Activated B cell treated with CpG ODN at 0.5 μM for 24 hours (primary cell): ENCODE measurements around the gene LHX3. TPM values are rescaled to one million over a fixed set of nuclear protein-coding genes. Genes with fewer than 3 reads are reported as not detected.
A peak's percentile ranks its signal among the peaks of the same experiment; 100 is the strongest.

Experiments used
- ATAC-seq: fragments of 200-7000 bp; cut with Tn5 transposase; one replicate; pipeline ENCODE4 v1.10.0; 2021; ENCODE audit warnings: low read depth, mild to moderate bottlenecking, moderate library complexity
- CTCF ChIA-PET: fragments of 350-600 bp; sonication (Branson Sonifier 250); formaldehyde crosslinking; loops from one replicate; lab custom pipeline; 2021; ENCODE audit warnings: antibody characterized with exemption; lab: Charles Lee
- POLR2A ChIA-PET: fragments of 350-600 bp; sonication (Branson Sonifier 250); formaldehyde crosslinking; loops from one replicate; lab custom pipeline; 2021; ENCODE audit warnings: antibody characterized with exemption; lab: Charles Lee
- DNase-seq: peaks from one replicate; pipeline ENCODE4 v3.0.0; 2022
- H3K27ac Mint-ChIP-seq: one replicate; pipeline ENCODE4 v1.8.0; 2020; ENCODE audit warnings: mixed read lengths
- H3K27me3 Mint-ChIP-seq: one replicate; pipeline ENCODE4 v1.8.0; 2021; ENCODE audit warnings: mixed read lengths
- H3K36me3 Mint-ChIP-seq: one replicate; pipeline ENCODE4 v1.8.0; 2021; ENCODE audit warnings: low read depth, mixed read lengths
- H3K4me1 Mint-ChIP-seq: one replicate; pipeline ENCODE4 v1.8.0; 2021; ENCODE audit warnings: mixed read lengths
- H3K4me3 Mint-ChIP-seq: one replicate; pipeline ENCODE4 v1.8.0; 2020; ENCODE audit warnings: mild to moderate bottlenecking, mixed read lengths
- H3K9me3 Mint-ChIP-seq: one replicate; pipeline ENCODE4 v1.8.0; 2020; ENCODE audit warnings: mixed read lengths
- CTCF ChIP-seq: fragments of 200-600 bp; IDR thresholded peaks from one replicate; pipeline ENCODE4 v1.8.0; 2022; ENCODE audit warnings: antibody characterized with exemption, mild to moderate bottlenecking
- intact Hi-C: fragments of 100-400 bp; cut with micrococcal nuclease; formaldehyde crosslinking; loops from one replicate; pipeline ENCODE4 v1.15.1; 2024
- total RNA-seq: library from RNA; stranded (reverse); gene quantifications from 2 replicates; pipeline ENCODE4 v1.2.3, GENCODE V29; 2022

The LHX3 gene
- total RNA-seq, 1 donor from 2014 or later = not detected

- DNase-seq = no peak
- Mint-ChIP-seq H3K4me3 (no peak overlapping the region), H3K4me1 (peaks cover 20% of the 10 kb centered on the region), H3K36me3 (no peaks in the 10 kb centered on the region), H3K27me3 (peaks cover 32% of the 10 kb centered on the region), H3K9me3 (no peaks in the 10 kb centered on the region), H3K27ac (no peak overlapping the region)
- CTCF ChIA-PET = interaction anchor here (1.3 kb wide), 1 partner anchor 44 kb away, joined by 4 read pairs; no protein-coding TSS in a partner anchor
- no peak for TF ChIP-seq CTCF
- intact Hi-C loops = loop anchor here (5.0 kb wide), 1 partner anchor 39 kb away; no protein-coding TSS in a partner anchor
- POLR2A ChIA-PET = no interaction called here
- no peak for ATAC-seq
These were observed 6.3 kb downstream of the LHX3 start for GRCh38 chr9:136198605-136199083.

GRCh38 chr9:136197930-136198604 lies 6.9 kb downstream of the LHX3 start:
- no peak for TF ChIP-seq CTCF
- Mint-ChIP-seq H3K4me3 (no peak overlapping the region), H3K4me1 (peaks cover 19% of the 10 kb centered on the region), H3K9me3 (no peaks in the 10 kb centered on the region), H3K27ac (no peak overlapping the region), H3K27me3 (peaks cover 28% of the 10 kb centered on the region), H3K36me3 (no peaks in the 10 kb centered on the region)
- CTCF ChIA-PET = interaction anchor here (1.3 kb wide), 1 partner anchor 45 kb away, joined by 4 read pairs; no protein-coding TSS in a partner anchor
- intact Hi-C loops = loop anchor here (5.0 kb wide), 1 partner anchor 39 kb away; no protein-coding TSS in a partner anchor
- DNase-seq = no peak
- no peak for ATAC-seq
- POLR2A ChIA-PET = no interaction called here

DNA sequence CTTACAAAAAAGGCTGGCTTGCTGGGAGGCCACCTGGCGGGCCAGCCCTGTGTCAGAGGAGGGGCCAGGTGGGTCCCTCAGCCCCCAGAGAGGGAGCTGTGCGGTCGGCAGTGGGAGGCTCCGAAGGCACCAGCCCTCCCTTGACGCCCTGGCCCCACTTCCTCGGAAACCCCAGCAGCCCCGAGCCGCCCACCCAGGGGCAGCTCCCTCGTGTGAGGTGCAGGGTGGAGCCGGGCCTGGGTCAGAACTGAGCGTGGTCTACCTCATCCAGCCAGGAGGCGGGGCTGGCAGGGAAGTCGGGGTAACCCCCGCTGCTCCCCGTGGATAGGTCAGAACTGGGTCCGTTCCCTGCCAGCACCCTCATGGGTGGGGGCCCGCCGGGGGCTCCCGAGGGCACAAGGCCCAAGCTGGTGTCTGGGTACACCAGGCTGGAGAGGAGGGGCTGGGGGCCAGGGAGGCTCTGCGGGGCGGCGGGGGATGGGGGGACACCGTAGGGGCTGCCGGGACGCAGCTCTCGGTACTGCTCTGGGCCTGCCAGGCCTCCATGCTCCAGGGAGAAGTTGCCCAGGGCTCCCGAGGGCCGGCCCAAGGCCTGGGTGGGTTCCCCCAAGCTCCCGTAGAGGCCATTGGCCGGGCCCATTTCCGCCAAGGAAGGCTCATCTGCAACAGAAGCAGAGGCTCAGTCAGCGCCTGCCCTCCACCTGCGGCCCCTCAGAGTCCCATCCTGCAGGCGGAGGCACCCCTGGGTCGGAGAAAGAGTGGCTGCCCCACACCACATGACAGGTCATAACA lies 7.6 kb downstream of the LHX3 start:
- ATAC-seq = no peak
- TF ChIP-seq CTCF = no peak
- H3K4me3 Mint-ChIP-seq = no peak overlapping the region
- no peak for DNase-seq
- no peaks in the 10 kb centered on the region for H3K9me3 Mint-ChIP-seq
- CTCF ChIA-PET = interaction anchor here (1.3 kb wide), 1 partner anchor 46 kb away, joined by 4 read pairs; no protein-coding TSS in a partner anchor
- intact Hi-C loops = loop anchor here (5.0 kb wide), 1 partner anchor 40 kb away; no protein-coding TSS in a partner anchor
- POLR2A ChIA-PET = interaction anchor here (0.9 kb wide), 1 partner anchor 28 kb away, joined by 3 read pairs; no protein-coding TSS in a partner anchor
- H3K4me1 Mint-ChIP-seq = peaks cover 20% of the 10 kb centered on the region
- H3K36me3 Mint-ChIP-seq = no peaks in the 10 kb centered on the region
- peaks cover 28% of the 10 kb centered on the region for H3K27me3 Mint-ChIP-seq
- H3K27ac Mint-ChIP-seq = no peak overlapping the region

GRCh38 chr9:136196404-136197083 lies 8.4 kb downstream of the LHX3 start:
- ATAC-seq (no peak), DNase-seq (no peak)
- H3K4me3 Mint-ChIP-seq = peak overlapping the region; percentile 20
- no peaks in the 10 kb centered on the region for H3K9me3 Mint-ChIP-seq
- H3K4me1 Mint-ChIP-seq = peaks cover 23% of the 10 kb centered on the region
- CTCF ChIA-PET = interaction anchor here (0.6 kb wide), 1 partner anchor 19 kb away, joined by 3 read pairs; no protein-coding TSS in a partner anchor
- peaks cover 33% of the 10 kb centered on the region for H3K27me3 Mint-ChIP-seq
- POLR2A ChIA-PET = interaction anchor here (0.9 kb wide), 1 partner anchor 29 kb away, joined by 3 read pairs; no protein-coding TSS in a partner anchor
- TF ChIP-seq CTCF = no peak
- H3K36me3 Mint-ChIP-seq = no peaks in the 10 kb centered on the region
- no peak overlapping the region for H3K27ac Mint-ChIP-seq
- intact Hi-C loops = loop anchor here (5.0 kb wide), 1 partner anchor 41 kb away; no protein-coding TSS in a partner anchor
